HG03280 (cell line): ENCODE measurements around the gene RNF43.
"Not testable (repeated sequence)": the region's sequence is repeated elsewhere in the genome, so short reads cannot be mapped to it uniquely, and the experiment has no call there.

Experiments used
- ATAC-seq: cut with Tn5 transposase; IDR thresholded peaks from one replicate; pipeline ENCODE4 v1.9.1; 2021; ENCODE audit warnings: mild to moderate bottlenecking, moderate library complexity; ENCODE audit not compliant: unreplicated experiment

The RNF43 gene

GRCh38 chr17:58410714-58411407, 6.5 kb downstream of the RNF43 start:
- ATAC-seq = no peak

- ATAC-seq = no peak
These were observed 7.9 kb downstream of the RNF43 start for GRCh38 chr17:58409432-58409831.

- ATAC-seq = no peak
These were observed 14.0 kb downstream of the RNF43 start for GRCh38 chr17:58403311-58403710.

GRCh38 chr17:58402679-58403078, 14.7 kb downstream of the RNF43 start:
- no peak for ATAC-seq

- ATAC-seq = no peak
These were observed 15.3 kb downstream of the RNF43 start for GRCh38 chr17:58402047-58402446.

GRCh38 chr17:58401287-58401686, 16.0 kb downstream of the RNF43 start:
- no peak for ATAC-seq

- no peak for ATAC-seq
These were observed 16.5 kb downstream of the RNF43 start for GRCh38 chr17:58400826-58401225.

GRCh38 chr17:58399974-58400373, 17.4 kb downstream of the RNF43 start:
- ATAC-seq = no peak

- no peak for ATAC-seq
These were observed 18.6 kb downstream of the RNF43 start for GRCh38 chr17:58398574-58399266.

GRCh38 chr17:58397421-58397820, 19.9 kb downstream of the RNF43 start:
- not testable (repeated sequence) for ATAC-seq

GRCh38 chr17:58396173-58396572, 21.2 kb downstream of the RNF43 start:
- ATAC-seq = no peak

GRCh38 chr17:58394534-58395223, 22.7 kb downstream of the RNF43 start:
- no peak for ATAC-seq

GRCh38 chr17:58391302-58391984, 25.9 kb downstream of the RNF43 start:
- ATAC-seq = no peak

GRCh38 chr17:58390884-58391283, 26.4 kb downstream of the RNF43 start:
- no peak for ATAC-seq

- ATAC-seq = no peak
These were observed 28.8 kb downstream of the RNF43 start for GRCh38 chr17:58388302-58389190.

GRCh38 chr17:58387834-58388233, 29.5 kb downstream of the RNF43 start:
- no peak for ATAC-seq

- no peak for ATAC-seq
These were observed 30.6 kb downstream of the RNF43 start for GRCh38 chr17:58386708-58387107.

- ATAC-seq = no peak
These were observed 31.9 kb downstream of the RNF43 start for GRCh38 chr17:58385359-58385899.

GRCh38 chr17:58384897-58385296, 32.4 kb downstream of the RNF43 start:
- ATAC-seq = no peak

GRCh38 chr17:58383892-58384462, 33.4 kb downstream of the RNF43 start:
- no peak for ATAC-seq
